Spinal cord (tissue), 10 donors: Measurements from ENCODE around the gene XK. TPM values are rescaled to one million over a fixed set of nuclear protein-coding genes. Genes with fewer than 3 reads are reported as not detected.
A peak's percentile ranks its signal among the peaks of the same experiment; 100 is the strongest.

Experiments
- DNase-seq, 6 donors: peaks; one replicate each; pipeline versions ENCODE4 v3.0.0 to v3.0.0-alpha.2; 2013 to 2015; ENCODE audit warnings: low spot score in 6 of 6, low read depth in 4 of 6
- H3K27ac ChIP-seq: one replicate; pipeline ENCODE4 v1.5.1; 2013; ENCODE audit warnings: low read depth, low read length, control low read depth
- H3K27me3 ChIP-seq: one replicate; pipeline ENCODE4 v1.6.1; 2013; ENCODE audit warnings: low read length; ENCODE audit not compliant: control insufficient read depth, insufficient read depth
- H3K36me3 ChIP-seq: one replicate; pipeline ENCODE4 v1.6.1; 2013; ENCODE audit warnings: low read length; ENCODE audit not compliant: control insufficient read depth, insufficient read depth
- H3K4me1 ChIP-seq: one replicate; pipeline ENCODE4 v1.6.1; 2013; ENCODE audit warnings: low read length; ENCODE audit not compliant: control insufficient read depth, insufficient read depth
- H3K4me3 ChIP-seq: one replicate; pipeline ENCODE4 v1.5.1; 2013; ENCODE audit warnings: low read depth, low read length, control low read depth
- H3K9me3 ChIP-seq: one replicate; pipeline ENCODE4 v1.6.1; 2013; ENCODE audit warnings: low read length; ENCODE audit not compliant: control insufficient read depth, insufficient read depth
- WGBS: methylation state at CpG from one replicate; pipeline ENCODE4 v1.1.5; 2013; ENCODE audit warnings: missing lambda C conversion rate; ENCODE audit not compliant: insufficient coverage; 5-methylcytosine and 5-hydroxymethylcytosine counted together
- polyA plus RNA-seq, 2 donors: library from polyadenylated mRNA; unstranded; fragments of 120-200 nt; gene quantifications; one replicate each; pipeline ENCODE4 v1.2.1, GENCODE V29; 2013; ENCODE audit not compliant: insufficient read length in 2 of 2
- total RNA-seq, 2 donors: library from RNA; depleted of rRNA in 1 of 2; stranded (reverse); fragments of 120-200 nt in 1 of 2; fragments of >200 nt in 1 of 2; gene quantifications; one replicate each; pipeline versions ENCODE4 v1.2.3 to v1.2.4, GENCODE V29; 2013 to 2014
- donor health status: healthy.

Gene XK
- total and polyA plus RNA-seq, 4 donors = 2.6 to 16.1 (median 5.4) TPM

- no peaks in the 10 kb centered on the region for H3K36me3 ChIP-seq
- no peak overlapping the region for H3K27ac ChIP-seq
- H3K4me1 ChIP-seq = no peaks in the 10 kb centered on the region
- H3K4me3 ChIP-seq = no peak overlapping the region
- DNase-seq = no peak
- H3K27me3 ChIP-seq = peaks cover 2% of the 10 kb centered on the region
- no CpG with 5 or more reads among the region's 8 CpGs for WGBS
- H3K9me3 ChIP-seq = no peaks in the 10 kb centered on the region
These were observed 32.9 kb upstream of the XK start for GRCh38 chrX:37652589-37653231.

- Histone ChIP-seq H3K4me3 (no peak overlapping the region), H3K27me3 (peaks cover 2% of the 10 kb centered on the region), H3K9me3 (no peaks in the 10 kb centered on the region), H3K36me3 (no peaks in the 10 kb centered on the region), H3K27ac (no peak overlapping the region), H3K4me1 (no peaks in the 10 kb centered on the region)
- no peak for DNase-seq
- WGBS = no CpG with 5 or more reads among the region's 1 CpG
These were observed 32.0 kb upstream of the XK start for GRCh38 chrX:37653397-37654085.

- Histone ChIP-seq H3K27me3 (peaks cover 2% of the 10 kb centered on the region), H3K4me3 (no peak overlapping the region), H3K36me3 (no peaks in the 10 kb centered on the region), H3K9me3 (no peaks in the 10 kb centered on the region), H3K27ac (no peak overlapping the region), H3K4me1 (no peaks in the 10 kb centered on the region)
- DNase-seq = no peak
- 67% methylated on average over 1 of the region's 4 CpGs for WGBS
These were observed 27.1 kb upstream of the XK start for GRCh38 chrX:37658343-37659030.

- no peak overlapping the region for H3K4me3 ChIP-seq
- H3K27ac ChIP-seq = no peak overlapping the region
- no peaks in the 10 kb centered on the region for H3K4me1 ChIP-seq
- no CpG with 5 or more reads among the region's 1 CpG for WGBS
- DNase-seq = no peak
- no peaks in the 10 kb centered on the region for H3K36me3 ChIP-seq
- H3K9me3 ChIP-seq = no peaks in the 10 kb centered on the region
- H3K27me3 ChIP-seq = peaks cover 2% of the 10 kb centered on the region
These were observed 26.5 kb upstream of the XK start for GRCh38 chrX:37659047-37659446.

GRCh38 chrX:37662181-37662580 is 23.4 kb upstream of the XK start:
- no peak for DNase-seq
- Histone ChIP-seq H3K27ac (no peak overlapping the region), H3K4me3 (no peak overlapping the region), H3K27me3 (no peaks in the 10 kb centered on the region), H3K9me3 (no peaks in the 10 kb centered on the region), H3K4me1 (no peaks in the 10 kb centered on the region), H3K36me3 (no peaks in the 10 kb centered on the region)
- 78% methylated on average over 3 of the region's 4 CpGs for WGBS

- H3K36me3 ChIP-seq = no peaks in the 10 kb centered on the region
- H3K9me3 ChIP-seq = no peaks in the 10 kb centered on the region
- H3K4me3 ChIP-seq = no peak overlapping the region
- no peaks in the 10 kb centered on the region for H3K27me3 ChIP-seq
- H3K27ac ChIP-seq = no peak overlapping the region
- H3K4me1 ChIP-seq = no peaks in the 10 kb centered on the region
- no peak for DNase-seq
These were observed 19.1 kb upstream of the XK start for GRCh38 chrX:37666516-37666915.

- peaks cover 2% of the 10 kb centered on the region for H3K27me3 ChIP-seq
- WGBS = 77% methylated on average over 3 of the region's 6 CpGs
- no peaks in the 10 kb centered on the region for H3K36me3 ChIP-seq
- no peak overlapping the region for H3K27ac ChIP-seq
- no peak for DNase-seq
- H3K4me1 ChIP-seq = no peaks in the 10 kb centered on the region
- H3K4me3 ChIP-seq = no peak overlapping the region
- no peaks in the 10 kb centered on the region for H3K9me3 ChIP-seq
These were observed 18.4 kb upstream of the XK start for GRCh38 chrX:37667141-37667540.

- no peak for DNase-seq
- Histone ChIP-seq H3K27ac (no peak overlapping the region), H3K4me3 (no peak overlapping the region), H3K27me3 (peaks cover 6% of the 10 kb centered on the region), H3K4me1 (no peaks in the 10 kb centered on the region), H3K9me3 (no peaks in the 10 kb centered on the region), H3K36me3 (no peaks in the 10 kb centered on the region)
- 55% methylated on average over 3 of the region's 4 CpGs for WGBS
These were observed 13.0 kb upstream of the XK start for GRCh38 chrX:37672563-37672962.

GRCh38 chrX:37676811-37677210 is 8.8 kb upstream of the XK start:
- DNase-seq = peak in 1 of 6 donors; percentile 25
- Histone ChIP-seq H3K36me3 (no peaks in the 10 kb centered on the region), H3K9me3 (no peaks in the 10 kb centered on the region), H3K27ac (no peak overlapping the region), H3K27me3 (peaks cover 9% of the 10 kb centered on the region), H3K4me3 (no peak overlapping the region), H3K4me1 (no peaks in the 10 kb centered on the region)

- Histone ChIP-seq H3K9me3 (no peaks in the 10 kb centered on the region), H3K4me3 (no peak overlapping the region), H3K27me3 (peaks cover 9% of the 10 kb centered on the region), H3K27ac (no peak overlapping the region), H3K4me1 (no peaks in the 10 kb centered on the region), H3K36me3 (no peaks in the 10 kb centered on the region)
- DNase-seq = no peak
- no CpG with 5 or more reads among the region's 1 CpG for WGBS
These were observed 8.3 kb upstream of the XK start for GRCh38 chrX:37677243-37677642.
